Activated B cell treated with CpG ODN at 0.5 μM for 24 hours (primary cell): ENCODE data around the gene NEBL. TPM values are rescaled to one million over a fixed set of nuclear protein-coding genes. Genes with fewer than 3 reads are reported as not detected.

ENCODE experiments used
- ATAC-seq: fragments of 200-7000 bp; cut with Tn5 transposase; one replicate; pipeline ENCODE4 v1.10.0; 2021; ENCODE audit warnings: low read depth, mild to moderate bottlenecking, moderate library complexity
- CTCF ChIA-PET: fragments of 350-600 bp; sonication (Branson Sonifier 250); formaldehyde crosslinking; loops from one replicate; lab custom pipeline; 2021; ENCODE audit warnings: antibody characterized with exemption; lab: Charles Lee
- POLR2A ChIA-PET: fragments of 350-600 bp; sonication (Branson Sonifier 250); formaldehyde crosslinking; loops from one replicate; lab custom pipeline; 2021; ENCODE audit warnings: antibody characterized with exemption; lab: Charles Lee
- DNase-seq: peaks from one replicate; pipeline ENCODE4 v3.0.0; 2022
- H3K27ac Mint-ChIP-seq: one replicate; pipeline ENCODE4 v1.8.0; 2020; ENCODE audit warnings: mixed read lengths
- H3K27me3 Mint-ChIP-seq: one replicate; pipeline ENCODE4 v1.8.0; 2021; ENCODE audit warnings: mixed read lengths
- H3K36me3 Mint-ChIP-seq: one replicate; pipeline ENCODE4 v1.8.0; 2021; ENCODE audit warnings: low read depth, mixed read lengths
- H3K4me1 Mint-ChIP-seq: one replicate; pipeline ENCODE4 v1.8.0; 2021; ENCODE audit warnings: mixed read lengths
- H3K4me3 Mint-ChIP-seq: one replicate; pipeline ENCODE4 v1.8.0; 2020; ENCODE audit warnings: mild to moderate bottlenecking, mixed read lengths
- H3K9me3 Mint-ChIP-seq: one replicate; pipeline ENCODE4 v1.8.0; 2020; ENCODE audit warnings: mixed read lengths
- intact Hi-C: fragments of 100-400 bp; cut with micrococcal nuclease; formaldehyde crosslinking; loops from one replicate; pipeline ENCODE4 v1.15.1; 2024
- total RNA-seq: library from RNA; stranded (reverse); gene quantifications from 2 replicates; pipeline ENCODE4 v1.2.3, GENCODE V29; 2022
- TF ChIP-seq, protein P1 (sequence below): fragments of 200-600 bp; IDR thresholded peaks from one replicate; pipeline ENCODE4 v1.8.0; 2022; ENCODE audit warnings: antibody characterized with exemption, mild to moderate bottlenecking

Gene NEBL
- total RNA-seq, 1 donor from 2014 or later = not detected

DNA sequence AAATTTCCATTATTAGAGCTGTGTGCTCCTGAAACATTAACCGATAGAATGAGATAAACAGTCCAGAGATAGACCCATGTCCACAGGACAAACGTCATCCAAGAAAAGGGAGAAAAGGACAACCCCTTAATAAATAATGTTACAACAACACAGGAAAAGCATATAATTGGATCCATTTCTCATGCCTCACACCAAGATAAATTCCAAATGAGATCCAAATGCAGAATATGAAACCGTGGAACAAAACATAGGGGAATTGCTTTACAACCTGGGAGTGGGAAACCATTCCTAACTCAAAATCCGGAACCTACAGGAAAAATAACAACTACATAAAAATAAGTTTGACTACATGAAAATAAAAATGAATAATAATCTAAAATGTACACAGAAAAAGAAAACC lies 22.4 kb upstream of the NEBL start:
- TF ChIP-seq, protein P1, sequence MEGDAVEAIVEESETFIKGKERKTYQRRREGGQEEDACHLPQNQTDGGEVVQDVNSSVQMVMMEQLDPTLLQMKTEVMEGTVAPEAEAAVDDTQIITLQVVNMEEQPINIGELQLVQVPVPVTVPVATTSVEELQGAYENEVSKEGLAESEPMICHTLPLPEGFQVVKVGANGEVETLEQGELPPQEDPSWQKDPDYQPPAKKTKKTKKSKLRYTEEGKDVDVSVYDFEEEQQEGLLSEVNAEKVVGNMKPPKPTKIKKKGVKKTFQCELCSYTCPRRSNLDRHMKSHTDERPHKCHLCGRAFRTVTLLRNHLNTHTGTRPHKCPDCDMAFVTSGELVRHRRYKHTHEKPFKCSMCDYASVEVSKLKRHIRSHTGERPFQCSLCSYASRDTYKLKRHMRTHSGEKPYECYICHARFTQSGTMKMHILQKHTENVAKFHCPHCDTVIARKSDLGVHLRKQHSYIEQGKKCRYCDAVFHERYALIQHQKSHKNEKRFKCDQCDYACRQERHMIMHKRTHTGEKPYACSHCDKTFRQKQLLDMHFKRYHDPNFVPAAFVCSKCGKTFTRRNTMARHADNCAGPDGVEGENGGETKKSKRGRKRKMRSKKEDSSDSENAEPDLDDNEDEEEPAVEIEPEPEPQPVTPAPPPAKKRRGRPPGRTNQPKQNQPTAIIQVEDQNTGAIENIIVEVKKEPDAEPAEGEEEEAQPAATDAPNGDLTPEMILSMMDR = no peak
- ATAC-seq (no peak), DNase-seq (no peak)
- peaks cover 2% of the 10 kb centered on the region for H3K27me3 Mint-ChIP-seq
- POLR2A ChIA-PET = no interaction called here
- H3K4me1 Mint-ChIP-seq = no peaks in the 10 kb centered on the region
- H3K4me3 Mint-ChIP-seq = no peak overlapping the region
- no peaks in the 10 kb centered on the region for H3K9me3 Mint-ChIP-seq
- H3K36me3 Mint-ChIP-seq = no peaks in the 10 kb centered on the region
- CTCF ChIA-PET = no interaction called here
- no peak overlapping the region for H3K27ac Mint-ChIP-seq
- intact Hi-C loops = no loop called here

DNA sequence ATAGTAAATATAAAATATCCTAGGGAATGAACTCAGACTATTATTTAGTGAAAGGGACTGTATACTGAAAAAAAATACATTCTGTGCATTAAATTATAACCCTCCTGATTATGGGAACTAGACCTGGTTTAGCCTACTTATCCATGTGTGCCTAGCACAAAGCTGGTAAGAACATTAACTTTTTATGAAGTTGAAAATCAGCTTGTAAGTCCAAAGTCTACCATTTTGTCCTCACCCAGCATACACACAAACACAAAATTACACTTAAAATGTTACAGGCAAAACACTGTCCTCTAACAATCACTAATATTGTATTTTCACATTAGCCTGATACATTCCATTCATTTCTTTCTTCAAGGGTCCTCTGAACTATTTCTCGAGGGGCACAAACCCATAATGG lies 19.9 kb upstream of the NEBL start:
- TF ChIP-seq, protein P1 = no peak
- Mint-ChIP-seq H3K27me3 (no peaks in the 10 kb centered on the region), H3K4me1 (no peaks in the 10 kb centered on the region), H3K4me3 (no peak overlapping the region), H3K36me3 (no peaks in the 10 kb centered on the region), H3K9me3 (no peaks in the 10 kb centered on the region), H3K27ac (no peak overlapping the region)
- ChIA-PET CTCF (no interaction called here), POLR2A (no interaction called here)
- ATAC-seq = no peak
- DNase-seq = no peak
- intact Hi-C loops = no loop called here

- no peak for DNase-seq
- no peaks in the 10 kb centered on the region for H3K9me3 Mint-ChIP-seq
Observed at GRCh38 chr10:20912969-20913368, 15.9 kb upstream of the NEBL start.

GRCh38 chr10:20911626-20912025 lies 14.5 kb upstream of the NEBL start:
- Mint-ChIP-seq H3K27me3 (no peaks in the 10 kb centered on the region), H3K36me3 (no peaks in the 10 kb centered on the region), H3K9me3 (no peaks in the 10 kb centered on the region), H3K27ac (no peak overlapping the region), H3K4me3 (no peak overlapping the region), H3K4me1 (no peaks in the 10 kb centered on the region)
- CTCF ChIA-PET = no interaction called here
- DNase-seq (no peak), ATAC-seq (no peak)
- intact Hi-C loops = no loop called here
- POLR2A ChIA-PET = no interaction called here
- TF ChIP-seq, protein P1 = no peak

More at GRCh38 chr10:20912969-20913368, 15.9 kb upstream of the NEBL start:
- Mint-ChIP-seq H3K27me3 (no peaks in the 10 kb centered on the region), H3K36me3 (no peaks in the 10 kb centered on the region), H3K27ac (no peak overlapping the region), H3K4me1 (no peaks in the 10 kb centered on the region), H3K4me3 (no peak overlapping the region)
- POLR2A ChIA-PET = no interaction called here
- ATAC-seq = no peak
- TF ChIP-seq, protein P1 = no peak
- CTCF ChIA-PET = no interaction called here
- intact Hi-C loops = no loop called here

GRCh38 chr10:20909801-20910200 lies 12.7 kb upstream of the NEBL start:
- H3K27me3 Mint-ChIP-seq = no peaks in the 10 kb centered on the region
- no peak overlapping the region for H3K27ac Mint-ChIP-seq
- CTCF ChIA-PET = no interaction called here
- intact Hi-C loops = no loop called here
- no peaks in the 10 kb centered on the region for H3K9me3 Mint-ChIP-seq
- no peak overlapping the region for H3K4me3 Mint-ChIP-seq
- POLR2A ChIA-PET = no interaction called here
- DNase-seq (no peak), ATAC-seq (no peak)
- no peaks in the 10 kb centered on the region for H3K4me1 Mint-ChIP-seq
- H3K36me3 Mint-ChIP-seq = no peaks in the 10 kb centered on the region
- TF ChIP-seq, protein P1 = no peak
